Endothelial cell of umbilical vein (primary cell): Measurements from ENCODE around the gene TTYH2. TPM values are rescaled to one million over a fixed set of nuclear protein-coding genes. Genes with fewer than 3 reads are reported as not detected.
A peak's percentile ranks its signal among the peaks of the same experiment; 100 is the strongest.

Experiments
- Bru-seq: library from RNA; stranded (reverse); fragments of 400-500 nt; gene quantifications from one replicate; lab custom pipeline; 2021; lab: Mats Ljungman, UMichigan
- BruChase-seq, 2 experiments: library from RNA; stranded (reverse); fragments of 400-500 nt; gene quantifications; one replicate each; lab custom pipeline; 2021; lab: Mats Ljungman, UMichigan
- BruUV-seq: library from RNA; stranded (reverse); fragments of 400-500 nt; replicated peaks from 2 replicates; lab custom pipeline; 2021; lab: Mats Ljungman, UMichigan
- CTCF ChIA-PET: fragments of 300-600, 350-600 bp; sonication (Branson Sonifier 250); formaldehyde crosslinking; loops from one replicate; lab custom pipeline; 2021; ENCODE audit warnings: antibody characterized with exemption, inconsistent platforms; lab: Charles Lee
- POLR2A ChIA-PET: fragments of 300-600, 350-600 bp; sonication (Branson Sonifier 250); formaldehyde crosslinking; loops from one replicate; lab custom pipeline; 2021; ENCODE audit warnings: antibody characterized with exemption, inconsistent platforms; lab: Charles Lee
- DNase-seq: peaks from one replicate; pipeline ENCODE4 v3.0.0-alpha.2; 2011; ENCODE audit warnings: low read depth, low spot score
- FAIRE-seq: peaks from 2 replicates; lab custom pipeline; 2011; peaks lifted over from hg19 to GRCh38; lab: Jason Lieb, UNC
- H2AFZ ChIP-seq: 2 replicates; pipeline ENCODE4 v1.6.0; 2012; ENCODE audit warnings: low read depth, low read length, control low read depth, inconsistent platforms
- H3K27ac ChIP-seq: 2 replicates; pipeline ENCODE4 v1.5.1; 2011; ENCODE audit warnings: low read depth, mild to moderate bottlenecking, control low read depth, low read length, moderate library complexity; ENCODE audit not compliant: insufficient read depth
- H3K27me3 ChIP-seq, 2 experiments: 2 replicates each; pipeline versions ENCODE4 v1.6.0 to v1.6.1; 2011; ENCODE audit warnings: low read length in 2 of 2, mixed read lengths in 1 of 2; ENCODE audit not compliant: control insufficient read depth in 2 of 2, insufficient read depth in 2 of 2
- H3K36me3 ChIP-seq, 2 experiments: 2 replicates in 1 of 2; 3 replicates in 1 of 2; pipeline ENCODE4 v1.5.1; 2011; ENCODE audit warnings: low read length in 2 of 2, mild to moderate bottlenecking in 1 of 2, moderate library complexity in 1 of 2; ENCODE audit not compliant: control insufficient read depth in 2 of 2, insufficient read depth in 2 of 2; ENCODE audit errors: extremely low read depth in 1 of 2
- H3K4me1 ChIP-seq: 3 replicates; pipeline ENCODE4 v1.5.1; 2011; ENCODE audit warnings: mild to moderate bottlenecking, low read length; ENCODE audit not compliant: control insufficient read depth, insufficient read depth; ENCODE audit errors: extremely low read depth
- H3K4me2 ChIP-seq: 2 replicates; pipeline ENCODE4 v1.6.1; 2011; ENCODE audit warnings: low read length, control low read depth, mixed read lengths; ENCODE audit not compliant: insufficient read depth
- H3K4me3 ChIP-seq, 3 experiments: fragments of 200-600 bp in 1 of 3; sonication (generic), shearing (Covaris generic) in 1 of 3; replicated peaks in 1 of 3; 2 replicates each; pipeline ENCODE4 v1.5.1; 2011 to 2016; ENCODE audit warnings: control low read depth in 3 of 3, low read length in 3 of 3, mild to moderate bottlenecking in 2 of 3, inconsistent platforms in 1 of 3, low read depth in 1 of 3, moderate library complexity in 1 of 3; ENCODE audit not compliant: insufficient read depth in 1 of 3
- H3K79me2 ChIP-seq: 2 replicates; pipeline ENCODE4 v1.6.0; 2012; ENCODE audit warnings: low read length, inconsistent platforms; ENCODE audit not compliant: control insufficient read depth, insufficient read depth
- H3K9ac ChIP-seq: replicated peaks from 2 replicates; pipeline ENCODE3; 2011; ENCODE audit warnings: low read length, control low read depth; ENCODE audit not compliant: insufficient read depth; ENCODE audit errors: extremely low read depth
- H3K9me1 ChIP-seq: replicated peaks from 3 replicates; pipeline ENCODE4 v1.6.0; 2011; ENCODE audit warnings: mild to moderate bottlenecking, low read length; ENCODE audit not compliant: control insufficient read depth, insufficient read depth; ENCODE audit errors: extremely low read depth
- H3K9me3 ChIP-seq: replicated peaks from 2 replicates; pipeline ENCODE4 v1.5.1; 2012; ENCODE audit warnings: low read length, inconsistent platforms; ENCODE audit not compliant: control insufficient read depth, insufficient read depth
- H4K20me1 ChIP-seq: replicated peaks from 2 replicates; pipeline ENCODE3; 2011; ENCODE audit warnings: mild to moderate bottlenecking, low read length; ENCODE audit not compliant: control insufficient read depth, insufficient read depth; ENCODE audit errors: extremely low read depth
- EZH2 ChIP-seq: IDR thresholded peaks from 2 replicates; pipeline ENCODE4 v1.6.1; 2012; ENCODE audit warnings: borderline replicate concordance, low read depth, mild to moderate bottlenecking, moderate library complexity, low read length, inconsistent platforms; ENCODE audit not compliant: severe bottlenecking
- FOS ChIP-seq: IDR thresholded peaks from 2 replicates; pipeline ENCODE4 v1.6.1; 2011; ENCODE audit warnings: mild to moderate bottlenecking, low read length, moderate library complexity, borderline replicate concordance; ENCODE audit not compliant: insufficient read depth
- GATA2 ChIP-seq: IDR thresholded peaks from 2 replicates; pipeline ENCODE4 v1.7.0; 2011; ENCODE audit warnings: low read depth, mild to moderate bottlenecking, moderate library complexity, mixed read lengths, low read length; ENCODE audit not compliant: insufficient read length, insufficient read depth
- MYC ChIP-seq: IDR thresholded peaks from one replicate; pipeline ENCODE4 v1.6.1; 2011; ENCODE audit warnings: mild to moderate bottlenecking, low read depth, low read length
- POLR2A ChIP-seq: IDR thresholded peaks from 2 replicates; pipeline ENCODE4 v1.6.1; 2012; ENCODE audit warnings: low read depth, mild to moderate bottlenecking, control low read depth, low read length
- POLR2AphosphoS5 ChIP-seq: IDR thresholded peaks from 2 replicates; pipeline ENCODE4 v1.6.1; 2012; ENCODE audit warnings: low read depth, mild to moderate bottlenecking, control low read depth, low read length, moderate library complexity; ENCODE audit not compliant: insufficient read depth
- dilution Hi-C: fragments of 300-500 bp; cut with MboI; formaldehyde crosslinking; loops from one replicate; pipeline ENCODE4 v1.15.0; 2019; ENCODE audit warnings: low sequenced_read_pairs; ENCODE audit not compliant: extremely low pct_ligation_motif_present
- intact Hi-C: fragments of 100-400 bp; cut with micrococcal nuclease; formaldehyde crosslinking; loops from one replicate; pipeline ENCODE4 v1.10.0; 2022
- long read RNA-seq: library from polyadenylated mRNA; stranded (forward); transcript quantifications from one replicate; pipeline ENCODE4 v2.0.0, GENCODE V29; 2021
- polyA minus RNA-seq, 3 experiments: library from RNA; depleted of rRNA, polyadenylated mRNA; stranded (reverse); fragments of >200 nt; gene quantifications; 1 replicate in 1 of 3; 2 replicates in 2 of 3; pipeline ENCODE4 v1.2.3, GENCODE V29; 2011
- polyA plus RNA-seq, 4 experiments: library from polyadenylated mRNA; depleted of rRNA in 3 of 4; stranded (reverse) in 3 of 4; unstranded in 1 of 4; fragments of >200 nt; gene quantifications; 2 replicates each; pipeline versions ENCODE4 v1.2.1 to v1.2.3, GENCODE V29; 2011 to 2012; ENCODE audit warnings: missing spikeins in 1 of 4
- total RNA-seq: library from RNA; stranded (reverse); gene quantifications from 2 replicates; pipeline ENCODE4 v1.2.3, GENCODE V29; 2021
- TF ChIP-seq, protein P1 (sequence below): IDR thresholded peaks from 2 replicates; pipeline ENCODE4 v1.6.1; 2011; ENCODE audit not compliant: insufficient read depth, insufficient read length
- TF ChIP-seq, protein P2 (sequence below), 2 donors: IDR thresholded peaks; 1 replicate in 1 of 2; 2 replicates in 1 of 2; pipeline ENCODE4 v1.5.1; 2011; ENCODE audit warnings: low read length in 2 of 2, mild to moderate bottlenecking in 2 of 2, moderate library complexity in 2 of 2, control low read depth in 1 of 2, inconsistent platforms in 1 of 2, low read depth in 1 of 2; ENCODE audit not compliant: insufficient read depth in 1 of 2; ENCODE audit errors: extremely low read depth in 1 of 2

Gene TTYH2, protein sequence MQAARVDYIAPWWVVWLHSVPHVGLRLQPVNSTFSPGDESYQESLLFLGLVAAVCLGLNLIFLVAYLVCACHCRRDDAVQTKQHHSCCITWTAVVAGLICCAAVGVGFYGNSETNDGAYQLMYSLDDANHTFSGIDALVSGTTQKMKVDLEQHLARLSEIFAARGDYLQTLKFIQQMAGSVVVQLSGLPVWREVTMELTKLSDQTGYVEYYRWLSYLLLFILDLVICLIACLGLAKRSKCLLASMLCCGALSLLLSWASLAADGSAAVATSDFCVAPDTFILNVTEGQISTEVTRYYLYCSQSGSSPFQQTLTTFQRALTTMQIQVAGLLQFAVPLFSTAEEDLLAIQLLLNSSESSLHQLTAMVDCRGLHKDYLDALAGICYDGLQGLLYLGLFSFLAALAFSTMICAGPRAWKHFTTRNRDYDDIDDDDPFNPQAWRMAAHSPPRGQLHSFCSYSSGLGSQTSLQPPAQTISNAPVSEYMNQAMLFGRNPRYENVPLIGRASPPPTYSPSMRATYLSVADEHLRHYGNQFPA
- total RNA-seq (0.75 and 1.1 TPM in 2 replicates), polyA plus RNA-seq (1.7 and 2.0 TPM in 2 replicates), polyA minus RNA-seq (0.63 and 3.4 TPM in 2 replicates), Bru-seq, nascent RNA (percentile 21 among the genes with signal in this experiment), BruChase-seq, experiment 1, labeled RNA remaining after a 6-hour chase (percentile 25 among the genes with signal in this experiment), BruChase-seq, experiment 2, labeled RNA remaining after a 2-hour chase (percentile 26 among the genes with signal in this experiment)
- polyA plus RNA-seq (2011; cell fraction: cytosol; rRNA removed), result 1.1 TPM in 2 replicates
- 1.7 and 1.8 TPM in 2 replicates for polyA plus RNA-seq (2011; cell fraction: nucleus; rRNA removed)
- 1.5 and 2.2 TPM in 2 replicates for polyA plus RNA-seq (2012)
- polyA minus RNA-seq (2011; cell fraction: cytosol; rRNA and poly(A)+ RNA removed), result not detected
- 0.38 and 0.96 TPM in 2 replicates for polyA minus RNA-seq (2011; cell fraction: nucleus; rRNA and poly(A)+ RNA removed)
- long read RNA-seq, partial matches to known transcripts, result 2 of 5 reads
- long read RNA-seq, other reads (novel, unspliced or antisense), result 2 of 5 reads

DNA sequence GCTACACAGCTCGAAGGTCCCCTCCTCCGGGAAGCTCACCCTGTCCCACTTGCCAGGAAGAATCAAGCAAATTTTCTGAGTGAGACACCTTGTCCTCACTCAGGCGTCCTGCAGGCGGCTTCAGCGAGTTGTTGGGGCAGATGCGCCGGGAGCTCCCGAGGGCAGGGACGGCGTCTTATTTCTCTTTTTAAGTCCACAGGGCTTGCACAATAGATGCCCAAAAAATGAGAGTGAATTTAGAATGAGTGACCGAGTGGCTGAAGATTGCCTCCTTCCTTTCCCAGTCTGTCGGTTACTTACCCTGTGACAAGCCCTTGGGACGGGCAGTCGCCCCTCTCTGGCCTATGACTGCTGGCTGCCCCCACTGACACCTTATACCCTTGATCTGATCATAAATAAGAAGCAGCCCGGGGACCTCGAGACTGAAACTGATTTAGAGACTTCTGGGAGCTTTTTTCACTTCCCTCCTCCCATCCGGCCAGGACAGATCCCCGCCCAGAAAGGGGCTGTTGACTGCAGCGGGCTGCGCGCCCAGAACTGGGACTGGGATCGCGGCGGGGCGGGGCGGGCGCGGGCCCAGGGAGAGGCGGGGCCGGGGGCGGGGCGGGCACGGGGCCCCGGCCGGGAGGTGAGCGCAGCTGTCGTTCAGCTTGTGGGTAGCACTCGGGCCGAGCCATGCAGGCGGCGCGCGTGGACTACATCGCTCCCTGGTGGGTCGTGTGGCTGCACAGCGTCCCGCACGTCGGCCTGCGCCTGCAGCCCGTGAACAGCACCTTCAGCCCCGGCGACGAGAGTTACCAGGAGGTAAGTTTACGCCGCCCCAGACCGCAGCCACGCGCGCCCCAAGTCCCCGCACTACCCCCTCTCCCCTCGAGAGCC, at the start of gene TTYH2:
TSS of gene TTYH2 (plus strand) at position 659 of the 879 bp plus-strand sequence. CDS start at position 676, 17 bp downstream.
- TF ChIP-seq, protein P1, sequence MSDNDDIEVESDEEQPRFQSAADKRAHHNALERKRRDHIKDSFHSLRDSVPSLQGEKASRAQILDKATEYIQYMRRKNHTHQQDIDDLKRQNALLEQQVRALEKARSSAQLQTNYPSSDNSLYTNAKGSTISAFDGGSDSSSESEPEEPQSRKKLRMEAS, result no peak
- TF ChIP-seq GATA2 (no peak), POLR2A (no peak), EZH2 (no peak), POLR2AphosphoS5 (peak; percentile 40), FOS (no peak), MYC (no peak)
- TF ChIP-seq, protein P2, sequence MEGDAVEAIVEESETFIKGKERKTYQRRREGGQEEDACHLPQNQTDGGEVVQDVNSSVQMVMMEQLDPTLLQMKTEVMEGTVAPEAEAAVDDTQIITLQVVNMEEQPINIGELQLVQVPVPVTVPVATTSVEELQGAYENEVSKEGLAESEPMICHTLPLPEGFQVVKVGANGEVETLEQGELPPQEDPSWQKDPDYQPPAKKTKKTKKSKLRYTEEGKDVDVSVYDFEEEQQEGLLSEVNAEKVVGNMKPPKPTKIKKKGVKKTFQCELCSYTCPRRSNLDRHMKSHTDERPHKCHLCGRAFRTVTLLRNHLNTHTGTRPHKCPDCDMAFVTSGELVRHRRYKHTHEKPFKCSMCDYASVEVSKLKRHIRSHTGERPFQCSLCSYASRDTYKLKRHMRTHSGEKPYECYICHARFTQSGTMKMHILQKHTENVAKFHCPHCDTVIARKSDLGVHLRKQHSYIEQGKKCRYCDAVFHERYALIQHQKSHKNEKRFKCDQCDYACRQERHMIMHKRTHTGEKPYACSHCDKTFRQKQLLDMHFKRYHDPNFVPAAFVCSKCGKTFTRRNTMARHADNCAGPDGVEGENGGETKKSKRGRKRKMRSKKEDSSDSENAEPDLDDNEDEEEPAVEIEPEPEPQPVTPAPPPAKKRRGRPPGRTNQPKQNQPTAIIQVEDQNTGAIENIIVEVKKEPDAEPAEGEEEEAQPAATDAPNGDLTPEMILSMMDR (IDR thresholded peaks at IDR 0.05; ENCODE audit: extremely low read depth in 1 of 2, insufficient read depth in 1 of 2, low read depth in 1 of 2, low read length in 2 of 2), result peak in 1 of 2 donors; percentile 32
- Histone ChIP-seq H3K27ac (no peak within 1 kb of the TSS), H3K79me2 (peaks cover 3% of the 10 kb centered on the region), H3K27me3 (no peaks in the 10 kb centered on the region), H4K20me1 (no peaks in the 10 kb centered on the region), H3K36me3 (peaks cover 16 to 19% of the 10 kb centered on the region in 2 experiments), H3K9ac (peak within 1 kb of the TSS; percentile 53), H3K9me3 (no peaks in the 10 kb centered on the region), H3K9me1 (no peaks in the 10 kb centered on the region), H2AFZ (peak within 1 kb of the TSS; percentile 73), H3K4me2 (peak within 1 kb of the TSS; percentile 73), H3K4me3 (peak within 1 kb of the TSS; percentile 41 to 76 (median 50)), H3K4me1 (peaks cover 17% of the 10 kb centered on the region)
- CTCF ChIA-PET, result interaction anchor here (1.0 to 1.5 kb wide), 9 partner anchors 10 to 784 kb away, joined by 3 to 34 read pairs (median 4); partner anchors contain the start of gene RPL38
- FAIRE-seq, result peak; percentile 84
- BruUV-seq, result no TSS peak
- peak; percentile 73 for DNase-seq
- dilution Hi-C loops (no loop called here), intact Hi-C loops (loop anchor here (1.0 to 5.0 kb wide), 4 partner anchors 10 to 241 kb away; partner anchors contain the start of genes GPR142 and RPL38)
- POLR2A ChIA-PET, result interaction anchor here (1.4 to 1.5 kb wide), 2 partner anchors 9 to 10 kb away, joined by 6 to 7 read pairs; partner anchors contain the start of gene RPL38
